H9 (cell line): ENCODE measurements around the gene CHCHD3. TPM values are rescaled to one million over a fixed set of nuclear protein-coding genes. Genes with fewer than 3 reads are reported as not detected.

ENCODE experiments used
- DNase-seq: peaks from one replicate; pipeline ENCODE4 v3.0.0-alpha.2; 2017
- H2AFZ ChIP-seq: one replicate; pipeline ENCODE4 v1.6.1; 2013; ENCODE audit warnings: mild to moderate bottlenecking, low read length, control low read depth, moderate library complexity
- H2AK5ac ChIP-seq: 2 replicates; pipeline ENCODE4 v1.6.1; 2013; ENCODE audit warnings: low read length, control low read depth, mixed read lengths; ENCODE audit not compliant: insufficient read length
- H2BK120ac ChIP-seq: one replicate; pipeline ENCODE4 v1.6.1; 2013; ENCODE audit warnings: low read depth, mild to moderate bottlenecking, low read length, control low read depth, inconsistent platforms; ENCODE audit not compliant: poor library complexity, severe bottlenecking
- H2BK12ac ChIP-seq: 2 replicates; pipeline ENCODE4 v1.6.1; 2013; ENCODE audit warnings: low read length, control low read depth, mixed read lengths, low read depth; ENCODE audit not compliant: insufficient read length
- H2BK15ac ChIP-seq: 2 replicates; pipeline ENCODE4 v1.6.1; 2013; ENCODE audit warnings: low read depth, low read length, control low read depth
- H2BK20ac ChIP-seq: one replicate; pipeline ENCODE4 v1.6.1; 2013; ENCODE audit warnings: low read depth, mild to moderate bottlenecking, low read length, control low read depth, inconsistent platforms; ENCODE audit not compliant: poor library complexity, severe bottlenecking
- H2BK5ac ChIP-seq: 2 replicates; pipeline ENCODE4 v1.6.1; 2013; ENCODE audit warnings: low read length, control low read depth, mixed read lengths; ENCODE audit not compliant: insufficient read length
- H3K14ac ChIP-seq: 2 replicates; pipeline ENCODE4 v1.6.1; 2013; ENCODE audit warnings: low read length, control low read depth; ENCODE audit not compliant: insufficient read depth
- H3K18ac ChIP-seq: 2 replicates; pipeline ENCODE4 v1.6.1; 2013; ENCODE audit warnings: low read depth, mild to moderate bottlenecking, mixed read lengths, low read length, control low read depth; ENCODE audit not compliant: insufficient read length
- H3K23ac ChIP-seq: 2 replicates; pipeline ENCODE4 v1.6.1; 2013; ENCODE audit warnings: low read length, control low read depth, mixed read lengths, low read depth; ENCODE audit not compliant: insufficient read length
- H3K23me2 ChIP-seq: 2 replicates; pipeline ENCODE4 v1.6.1; 2013; ENCODE audit warnings: low read depth, mild to moderate bottlenecking, mixed read lengths, low read length, control low read depth; ENCODE audit not compliant: insufficient read length, poor library complexity, severe bottlenecking
- H3K27ac ChIP-seq: 2 replicates; pipeline ENCODE4 v1.5.1; 2013; ENCODE audit warnings: low read length, control low read depth, mixed read lengths, low read depth; ENCODE audit not compliant: insufficient read length
- H3K27me3 ChIP-seq: 2 replicates; pipeline ENCODE4 v1.6.1; 2013; ENCODE audit warnings: low read length, control low read depth, inconsistent platforms; ENCODE audit not compliant: insufficient read depth
- H3K4ac ChIP-seq: 2 replicates; pipeline ENCODE4 v1.6.1; 2013; ENCODE audit warnings: low read depth, mild to moderate bottlenecking, control low read depth, inconsistent platforms, low read length, moderate library complexity
- H3K4me1 ChIP-seq: 2 replicates; pipeline ENCODE4 v1.6.1; 2013; ENCODE audit warnings: low read length, control low read depth, inconsistent platforms; ENCODE audit not compliant: insufficient read depth
- H3K4me2 ChIP-seq: 2 replicates; pipeline ENCODE4 v1.6.1; 2013; ENCODE audit warnings: low read length, control low read depth, mixed read lengths; ENCODE audit not compliant: insufficient read length, insufficient read depth
- H3K56ac ChIP-seq: 2 replicates; pipeline ENCODE4 v1.6.1; 2013; ENCODE audit warnings: low read depth, mild to moderate bottlenecking, mixed read lengths, low read length, control low read depth; ENCODE audit not compliant: insufficient read length
- H3K79me1 ChIP-seq: 2 replicates; pipeline ENCODE4 v1.6.1; 2013; ENCODE audit warnings: low read depth, mild to moderate bottlenecking, moderate library complexity, low read length, control low read depth, inconsistent platforms; ENCODE audit not compliant: insufficient read depth, poor library complexity, severe bottlenecking
- H3K79me2 ChIP-seq: 2 replicates; pipeline ENCODE4 v1.6.1; 2013; ENCODE audit warnings: low read length, control low read depth, inconsistent platforms; ENCODE audit not compliant: insufficient read depth
- H3K9ac ChIP-seq: 2 replicates; pipeline ENCODE4 v1.6.1; 2013; ENCODE audit warnings: low read length, control low read depth, mixed read lengths; ENCODE audit not compliant: insufficient read length; ENCODE audit errors: extremely low read depth
- H3K9me3 ChIP-seq: one replicate; pipeline ENCODE4 v1.6.1; 2013; ENCODE audit warnings: low read depth, low read length, inconsistent platforms; ENCODE audit not compliant: control insufficient read depth
- H3T11ph ChIP-seq: one replicate; pipeline ENCODE4 v1.6.1; 2013; ENCODE audit warnings: mild to moderate bottlenecking, low read length, control low read depth, inconsistent platforms
- H4K20me1 ChIP-seq: one replicate; pipeline ENCODE4 v1.6.1; 2013; ENCODE audit not compliant: control insufficient read depth, insufficient read length, insufficient read depth
- H4K5ac ChIP-seq: 2 replicates; pipeline ENCODE4 v1.6.1; 2013; ENCODE audit warnings: low read depth, mild to moderate bottlenecking, mixed read lengths, low read length, control low read depth; ENCODE audit not compliant: insufficient read length
- H4K8ac ChIP-seq: replicated peaks from 2 replicates; pipeline ENCODE4 v1.6.1; 2013; ENCODE audit warnings: low read length, control low read depth, mixed read lengths, low read depth; ENCODE audit not compliant: insufficient read length
- H4K91ac ChIP-seq: 2 replicates; pipeline ENCODE4 v1.6.1; 2013; ENCODE audit warnings: low read depth, mild to moderate bottlenecking, moderate library complexity, mixed read lengths, low read length, control low read depth; ENCODE audit not compliant: insufficient read length
- H3K27ac Mint-ChIP-seq, 3 experiments: 2 replicates in 2 of 3; 3 replicates in 1 of 3; pipeline ENCODE4 v1.8.0; 2020 to 2021; ENCODE audit warnings: mixed read lengths in 3 of 3, mild to moderate bottlenecking in 1 of 3, moderate library complexity in 1 of 3
- H3K27me3 Mint-ChIP-seq: 2 replicates; pipeline ENCODE4 v1.8.0; 2021; ENCODE audit warnings: low read depth, mild to moderate bottlenecking, moderate library complexity, mixed read lengths
- H3K36me3 Mint-ChIP-seq, 3 experiments: 2 replicates in 2 of 3; 3 replicates in 1 of 3; pipeline ENCODE4 v1.8.0; 2020 to 2021; ENCODE audit warnings: low read depth in 3 of 3, mixed read lengths in 3 of 3; ENCODE audit not compliant: insufficient read depth in 1 of 3
- H3K4me1 Mint-ChIP-seq, 2 experiments: 2 replicates each; pipeline ENCODE4 v1.8.0; 2020; ENCODE audit warnings: mixed read lengths in 2 of 2
- H3K4me3 Mint-ChIP-seq, 2 experiments: 2 replicates in 1 of 2; 3 replicates in 1 of 2; pipeline ENCODE4 v1.8.0; 2020 to 2021; ENCODE audit warnings: mild to moderate bottlenecking in 2 of 2, mixed read lengths in 2 of 2, moderate library complexity in 1 of 2
- H3K9me3 Mint-ChIP-seq, 2 experiments: 2 replicates in 1 of 2; 3 replicates in 1 of 2; pipeline ENCODE4 v1.8.0; 2020; ENCODE audit warnings: mild to moderate bottlenecking in 2 of 2, mixed read lengths in 2 of 2, moderate library complexity in 1 of 2
- CTCF ChIP-seq: fragments of 200-600 bp; sonication (generic); conservative IDR thresholded peaks from 3 replicates; pipeline ENCODE4 v1.8.0; 2021; ENCODE audit warnings: antibody characterized with exemption, mild to moderate bottlenecking
- WGBS: extraction: QIAGEN DNeasy Blood & Tissue Kit; methylation state at CpG from one replicate; pipeline ENCODE4 v1.1.7; 2013; ENCODE audit warnings: missing lambda C conversion rate, low lambda C conversion rate, mixed read lengths; ENCODE audit not compliant: insufficient read length; ENCODE audit errors: extremely low coverage; 5-methylcytosine and 5-hydroxymethylcytosine counted together
- total RNA-seq: library from RNA; stranded (reverse); gene quantifications from 2 replicates; pipeline ENCODE4 v1.2.1, GENCODE V29; 2021

Gene CHCHD3
- total RNA-seq, 1 experiment from 2014 or later, result 104 TPM

- no CpG with 5 or more reads among the region's 7 CpGs for WGBS
- no peak overlapping the region for H3K14ac ChIP-seq
- H3K27me3 Mint-ChIP-seq, result no peaks in the 10 kb centered on the region
Observed at GRCh38 chr7:132804849-132805485, 276.9 kb downstream of the CHCHD3 start.

More at GRCh38 chr7:132804849-132805485, 276.9 kb downstream of the CHCHD3 start:
- H2AK5ac ChIP-seq, result no peak overlapping the region
- Mint-ChIP-seq H3K9me3 (no peaks in the 10 kb centered on the region), H3K27ac (no peak overlapping the region), H3K4me1 (peaks cover 3 to 4% of the 10 kb centered on the region in 2 experiments), H3K4me3 (no peak overlapping the region), H3K36me3 (no peaks in the 10 kb centered on the region)
- no peak overlapping the region for H3K56ac ChIP-seq
- no peaks in the 10 kb centered on the region for H3K23me2 ChIP-seq
- no peak for DNase-seq
- no peak overlapping the region for H3T11ph ChIP-seq
- no peaks in the 10 kb centered on the region for H3K79me1 ChIP-seq
- no peak overlapping the region for H3K4me2 ChIP-seq
- H3K79me2 ChIP-seq, result no peaks in the 10 kb centered on the region
- H3K4ac ChIP-seq, result no peak overlapping the region
- no peak overlapping the region for H2AFZ ChIP-seq
- no peak overlapping the region for H2BK120ac ChIP-seq
- no peaks in the 10 kb centered on the region for H3K9me3 ChIP-seq
- no peak overlapping the region for H3K18ac ChIP-seq
- no peak overlapping the region for H4K8ac ChIP-seq
- no peak overlapping the region for H2BK12ac ChIP-seq
- no peak overlapping the region for H2BK5ac ChIP-seq
- H4K5ac ChIP-seq, result no peak overlapping the region
- H2BK15ac ChIP-seq, result no peak overlapping the region
- no peak overlapping the region for H3K23ac ChIP-seq
- no peak overlapping the region for H3K27ac ChIP-seq
- H4K20me1 ChIP-seq, result no peaks in the 10 kb centered on the region
- no peak overlapping the region for H4K91ac ChIP-seq
- H3K27me3 ChIP-seq, result no peaks in the 10 kb centered on the region
- TF ChIP-seq CTCF, result no peak
- H3K9ac ChIP-seq, result no peak overlapping the region
- H2BK20ac ChIP-seq, result no peak overlapping the region
- no peaks in the 10 kb centered on the region for H3K4me1 ChIP-seq
